Cerebellar nuclear complex (tissue), 1 donor: ENCODE measurements around the gene RPS21.

Experiments used
- DNase-seq, 2 experiments: peaks; one replicate each; lab custom pipeline; 2025; lab: John Stamatoyannopoulos, UW

Gene RPS21

DNA sequence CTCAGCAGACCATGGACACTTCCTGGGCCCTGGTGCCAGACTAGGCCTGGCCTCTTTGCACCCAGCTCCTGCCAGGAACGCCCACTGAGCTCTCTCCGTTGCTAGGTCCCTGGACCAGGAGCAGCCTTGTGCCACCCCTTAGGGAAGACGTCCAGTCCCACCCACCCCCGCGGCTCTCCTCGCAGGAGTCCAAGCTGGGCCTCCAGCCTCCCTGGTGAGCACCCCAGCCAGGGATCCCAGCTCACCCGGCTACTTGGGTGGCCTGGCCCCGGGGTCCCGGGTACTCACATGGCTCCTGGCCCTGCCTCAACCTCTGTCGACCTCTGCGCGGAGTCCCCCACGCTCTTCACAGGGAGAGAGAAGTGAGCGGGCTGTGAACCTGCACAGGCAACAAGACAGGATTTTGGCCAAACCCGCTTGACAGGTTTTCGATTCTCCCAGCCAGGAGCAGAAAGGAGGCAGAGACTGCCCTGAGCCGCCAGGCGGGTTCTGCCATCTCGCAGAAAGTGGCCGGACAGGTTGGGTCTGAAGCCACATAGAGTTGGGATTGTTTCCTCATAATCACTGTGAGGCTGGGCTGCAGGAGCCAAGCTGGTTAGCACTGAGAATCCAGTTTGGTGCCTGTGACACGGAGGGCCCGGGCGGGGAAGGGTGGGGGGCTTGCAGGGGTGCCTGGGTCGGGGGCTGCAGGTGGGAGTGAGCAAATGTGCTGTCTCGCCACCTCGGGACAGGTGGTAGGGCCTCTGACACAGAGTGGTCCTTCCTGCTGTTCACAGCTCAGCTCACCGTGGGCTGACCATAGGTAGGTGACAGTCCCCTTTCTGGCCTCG, 40.5 kb downstream of the RPS21 start, which contains the start of gene RBBP8NL:
TSS of gene RBBP8NL (minus strand) at position 368 of the 830 bp plus-strand sequence. CDS start 7,892 bp downstream, outside the sequence.
- no peak for DNase-seq

DNA sequence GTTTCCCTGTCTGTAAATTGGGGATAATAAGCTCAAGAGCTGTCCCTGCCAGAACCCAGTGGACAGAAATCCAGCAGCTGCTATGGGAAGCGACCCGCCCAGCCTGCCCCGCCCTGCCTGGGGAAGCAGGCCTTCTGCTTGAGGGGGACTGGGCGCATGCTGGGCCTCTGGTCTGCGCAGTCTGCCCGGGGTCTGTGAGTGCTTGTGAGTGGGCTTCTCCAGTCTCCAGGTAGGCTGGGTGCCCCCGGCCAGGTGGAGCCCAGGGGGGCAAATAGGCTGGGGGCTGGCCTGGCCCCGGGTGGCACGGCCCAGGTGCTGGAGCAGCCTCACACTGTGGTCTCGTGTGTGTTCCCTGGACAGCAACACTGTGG, 41.1 kb downstream of the RPS21 start:
- no peak for DNase-seq

DNA sequence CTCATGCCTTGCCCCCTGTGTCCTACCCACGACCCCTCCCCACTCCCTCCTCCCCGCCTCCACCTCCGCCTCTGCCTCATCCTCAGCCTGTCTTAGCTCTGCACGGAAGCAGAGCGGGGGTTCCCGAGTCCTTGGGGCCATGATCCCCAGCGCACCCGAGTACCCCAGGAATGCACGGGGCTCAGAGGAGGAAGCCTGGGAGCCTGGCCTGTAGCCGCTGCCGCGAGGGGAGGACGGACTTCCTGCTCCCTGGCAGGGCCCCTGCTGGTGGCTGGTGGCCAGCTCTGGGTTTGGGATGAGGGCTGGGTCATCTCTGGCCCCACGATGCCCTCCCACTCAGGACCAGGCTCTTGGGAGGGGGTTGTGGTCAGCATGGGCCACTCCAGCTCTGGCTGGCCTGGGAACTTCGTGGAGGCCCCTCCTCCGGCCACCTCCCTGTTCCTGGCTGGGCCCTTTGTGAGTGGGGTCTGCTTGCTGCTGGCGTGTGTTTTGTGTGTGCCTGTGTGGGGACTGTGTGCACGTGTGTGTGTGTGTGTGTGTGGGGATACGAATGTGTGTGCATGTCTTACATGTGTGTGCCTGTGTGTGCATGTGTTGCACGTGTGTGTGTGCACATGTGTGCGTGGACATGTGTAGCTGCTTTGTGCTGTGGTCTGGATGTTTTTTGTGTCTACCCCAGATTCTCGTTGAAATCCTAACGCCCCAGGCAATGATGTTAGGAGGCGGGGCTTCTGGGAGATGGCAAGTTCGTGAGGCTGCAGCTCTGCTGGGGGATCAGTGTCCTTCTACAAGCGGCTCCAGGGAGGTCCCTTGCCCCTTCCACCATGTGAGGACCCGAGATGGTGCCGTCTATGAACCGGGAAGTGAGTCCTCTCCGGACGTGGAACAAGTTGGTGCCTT, 41.7 kb downstream of the RPS21 start:
- DNase-seq: no peak

DNA sequence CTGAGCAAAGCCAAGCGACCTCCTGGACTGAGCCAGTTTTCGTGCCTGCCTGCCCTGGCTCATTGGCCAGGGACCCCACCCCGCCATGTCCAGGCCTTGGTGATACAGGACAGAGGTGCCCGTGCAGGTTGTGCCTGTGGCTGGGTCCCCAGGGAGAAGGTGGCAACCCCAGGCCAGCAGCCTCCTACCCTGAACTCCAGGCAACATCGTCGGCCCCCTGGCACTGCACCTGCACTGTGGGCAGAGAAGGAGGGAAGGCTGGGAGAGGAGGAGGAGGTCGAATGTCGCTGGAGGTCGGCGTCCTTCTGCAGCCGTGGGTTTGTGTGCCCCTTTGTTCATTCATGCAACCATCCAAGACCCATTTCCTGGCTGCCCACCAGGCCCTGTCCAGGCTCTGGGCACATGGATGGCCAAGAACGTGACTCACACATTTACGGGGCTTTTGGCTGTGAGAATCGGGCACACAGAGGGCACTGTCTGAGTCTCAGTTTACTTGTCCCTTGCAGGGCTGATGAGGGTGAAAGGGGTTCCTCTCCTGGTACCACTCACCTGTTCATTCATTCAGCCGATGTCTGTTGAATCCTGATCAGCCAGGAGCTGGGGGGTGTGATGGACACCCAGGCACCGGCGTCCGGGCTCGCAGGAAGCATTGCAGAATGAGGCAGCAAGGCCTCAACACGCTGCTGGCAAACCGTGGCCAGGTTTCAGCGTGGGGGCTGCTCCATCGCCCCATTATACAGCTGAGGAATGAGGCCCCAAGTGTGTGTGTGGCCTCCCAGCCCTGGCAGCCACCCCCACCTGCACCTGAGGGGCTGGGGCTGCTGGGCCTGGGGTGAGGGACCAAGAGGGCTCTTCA, 42.8 kb downstream of the RPS21 start:
- DNase-seq: no peak

DNA sequence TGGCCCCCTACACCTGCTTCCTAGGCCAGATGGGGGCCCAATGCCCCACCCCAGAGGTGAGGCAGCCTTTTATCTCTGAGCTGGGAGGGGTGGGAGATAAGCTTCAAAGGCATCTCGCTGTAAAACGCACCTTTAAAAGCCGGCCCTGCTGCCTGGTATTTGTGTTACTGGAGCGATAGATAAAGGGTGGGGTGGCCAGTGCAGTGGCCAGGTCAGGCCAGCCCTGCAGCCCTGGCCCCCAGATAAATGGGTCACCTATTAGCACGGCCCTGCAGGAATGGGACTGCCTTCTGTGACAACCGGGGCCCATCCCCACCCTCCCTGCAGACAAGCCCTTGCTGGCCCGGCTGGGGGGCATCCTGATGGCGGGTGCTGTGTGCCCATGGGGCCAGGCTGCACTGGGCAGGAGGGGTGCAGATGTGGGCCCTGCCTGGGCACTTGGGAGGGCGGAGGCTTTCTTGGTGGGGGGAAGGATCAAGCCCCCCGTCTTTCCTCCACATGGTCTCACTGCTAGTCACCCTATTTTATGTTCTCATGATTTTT, 43.5 kb downstream of the RPS21 start:
- no peak for DNase-seq

DNA sequence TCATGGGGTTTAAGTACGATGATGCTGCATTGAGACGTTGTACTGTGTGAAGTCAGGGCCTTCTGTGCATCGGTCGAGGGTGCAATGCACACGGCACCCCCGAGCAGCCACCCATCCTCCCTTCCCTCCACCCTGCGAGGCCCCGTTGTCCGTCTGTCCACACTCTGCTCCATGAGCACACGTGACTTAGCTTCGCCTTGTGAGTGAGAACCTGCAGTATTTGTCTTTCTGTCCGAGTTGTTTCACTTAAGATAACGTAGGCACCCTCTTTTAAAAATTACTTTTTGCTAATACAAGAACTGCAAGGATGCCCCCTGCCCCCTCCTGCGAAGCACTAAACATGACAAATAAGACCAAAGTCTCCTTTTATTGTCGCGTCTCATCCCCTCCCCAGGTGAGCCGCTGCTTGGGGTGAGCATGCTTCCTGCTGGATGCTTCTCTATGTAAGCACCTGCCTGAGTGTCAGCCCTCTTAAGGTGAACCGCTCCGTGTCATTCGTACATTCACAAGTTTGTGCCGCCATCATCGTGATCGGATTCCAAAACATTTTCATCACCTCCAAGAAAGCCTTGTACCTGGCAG, 44.1 kb downstream of the RPS21 start:
- no peak for DNase-seq

DNA sequence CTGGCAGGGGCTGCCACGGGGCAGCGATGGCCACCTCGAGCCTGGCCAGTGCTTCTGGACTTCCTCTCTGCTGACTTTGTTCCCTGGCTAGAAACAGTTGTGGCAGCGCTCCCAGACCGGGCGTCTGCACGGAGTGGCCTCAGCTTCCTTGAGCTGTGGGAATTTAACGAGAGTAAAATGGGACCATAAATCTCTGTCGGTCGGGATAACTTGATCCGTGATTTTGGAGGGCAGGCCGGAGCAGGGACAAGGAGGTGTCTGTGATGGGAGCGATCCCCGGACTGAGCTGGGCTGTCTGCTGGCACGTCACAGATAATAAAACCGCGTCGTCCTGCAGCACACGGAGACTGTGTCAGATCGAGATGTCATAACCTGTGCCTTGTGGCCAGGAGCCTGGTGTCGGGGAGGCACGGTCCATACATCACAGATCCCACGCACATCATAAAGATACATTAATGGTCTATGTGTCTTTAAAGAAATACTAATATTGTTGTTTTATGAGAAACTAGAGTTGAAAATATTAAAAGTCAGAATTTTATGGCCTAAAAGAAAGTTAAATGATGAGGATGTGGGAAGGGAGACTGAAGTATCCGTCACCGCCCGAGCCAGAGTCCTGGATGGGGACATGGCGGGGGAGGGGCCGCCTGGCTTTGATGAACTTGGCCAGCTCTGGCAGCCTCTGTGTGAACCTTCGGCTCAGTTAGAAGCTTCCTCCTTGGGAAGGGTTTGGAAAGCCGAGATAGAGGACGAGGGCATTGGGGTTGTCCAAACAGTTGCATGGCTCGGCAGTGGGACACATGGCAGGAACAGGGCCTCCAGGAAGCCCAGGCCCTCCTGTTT, 47.0 kb downstream of the RPS21 start:
- DNase-seq: no peak

DNA sequence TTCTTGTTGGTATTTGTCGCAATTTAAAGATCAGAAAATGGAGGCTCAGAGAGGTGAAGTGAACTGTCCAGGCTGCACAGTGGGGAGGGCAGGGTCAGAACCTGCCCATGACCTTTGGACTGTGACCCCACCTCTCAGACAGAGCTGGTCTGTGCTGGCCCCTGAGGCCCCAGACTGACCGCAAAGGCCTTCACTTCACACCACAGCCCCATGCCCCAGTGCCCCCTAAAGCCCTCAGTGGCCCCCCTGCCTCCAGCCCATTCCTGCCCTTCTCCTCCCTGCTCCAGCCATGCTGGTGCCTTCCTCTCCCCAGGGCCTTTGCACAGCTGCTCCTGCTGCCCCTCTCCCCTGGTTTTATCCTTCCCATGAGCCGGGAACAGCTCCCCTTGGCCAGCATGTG, 49.8 kb downstream of the RPS21 start:
- no peak for DNase-seq

DNA sequence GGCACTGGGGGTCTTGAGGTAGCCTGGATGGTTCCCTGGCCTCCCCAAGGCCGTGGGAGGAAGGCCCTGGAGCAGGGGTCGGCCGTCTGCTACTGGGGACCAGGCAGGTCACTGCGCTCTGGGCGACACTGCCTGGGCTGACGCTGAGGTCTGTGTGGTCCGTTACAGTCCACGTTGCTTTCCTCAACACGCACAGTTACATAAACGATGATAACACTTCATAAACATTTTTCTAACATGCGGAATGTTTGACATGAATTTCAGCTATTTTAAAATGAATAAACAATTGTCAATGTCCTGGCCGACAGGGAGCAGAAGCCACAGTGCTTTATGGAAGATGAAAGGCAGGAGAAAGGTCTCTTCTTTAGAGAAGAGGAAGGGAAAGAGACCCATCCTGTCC, 50.6 kb downstream of the RPS21 start:
- no peak for DNase-seq

DNA sequence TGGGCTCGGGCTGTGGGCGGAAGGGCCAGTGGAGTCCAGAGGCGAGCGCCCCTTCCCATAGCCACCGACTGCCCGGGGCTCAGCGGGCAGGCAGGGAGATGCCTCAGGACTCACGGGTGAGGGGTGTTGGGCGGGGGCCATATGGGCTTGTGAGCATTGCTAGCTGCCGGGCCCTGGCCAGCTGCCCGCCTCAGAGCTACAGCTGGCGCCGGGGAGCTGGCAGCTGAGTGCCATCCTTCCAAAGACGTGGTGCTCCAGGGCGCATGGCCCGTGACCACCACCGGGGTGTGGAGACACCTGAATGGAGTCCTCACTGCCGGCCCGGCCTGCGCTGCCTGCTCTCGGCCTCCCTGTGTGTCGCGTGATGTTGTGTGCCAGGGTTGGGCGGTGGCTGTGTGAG, 51.0 kb downstream of the RPS21 start:
- no peak for DNase-seq
